ENCODE results near the gene SELPLG. TPM values are rescaled to one million over a fixed set of nuclear protein-coding genes. Genes with fewer than 3 reads are reported as not detected.

The SELPLG gene
- total RNA-seq, 1 donor from 2014 or later: not detected

DNA sequence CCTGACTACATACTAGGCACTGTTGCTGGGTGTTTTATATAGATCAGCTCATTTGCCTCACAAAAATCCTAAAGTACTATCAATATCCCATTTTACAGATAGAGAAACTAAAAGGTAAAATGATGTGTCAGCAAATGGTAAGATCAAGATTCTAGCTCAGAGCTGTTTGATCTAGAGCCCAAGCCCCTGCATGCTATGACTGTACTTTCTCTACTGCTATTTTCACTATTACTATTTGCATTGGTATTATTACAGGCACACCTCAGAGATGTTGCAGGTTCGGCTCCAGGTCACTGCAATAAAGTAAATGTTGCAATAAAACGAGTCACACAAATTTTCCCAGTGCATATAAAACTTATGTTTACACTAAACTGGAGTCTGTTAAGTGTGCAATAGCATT lies 60.4 kb downstream of the SELPLG start:
- Mint-ChIP-seq H3K4me3 (no peak overlapping the region), H3K4me1 (peaks cover 5% of the 10 kb centered on the region), H3K27ac (no peak overlapping the region), H3K27me3 (ENCODE audit: low read depth) (peaks cover 4% of the 10 kb centered on the region), H3K9me3 (no peaks in the 10 kb centered on the region), H3K36me3 (peaks cover 7% of the 10 kb centered on the region)
- TF ChIP-seq, protein P1, sequence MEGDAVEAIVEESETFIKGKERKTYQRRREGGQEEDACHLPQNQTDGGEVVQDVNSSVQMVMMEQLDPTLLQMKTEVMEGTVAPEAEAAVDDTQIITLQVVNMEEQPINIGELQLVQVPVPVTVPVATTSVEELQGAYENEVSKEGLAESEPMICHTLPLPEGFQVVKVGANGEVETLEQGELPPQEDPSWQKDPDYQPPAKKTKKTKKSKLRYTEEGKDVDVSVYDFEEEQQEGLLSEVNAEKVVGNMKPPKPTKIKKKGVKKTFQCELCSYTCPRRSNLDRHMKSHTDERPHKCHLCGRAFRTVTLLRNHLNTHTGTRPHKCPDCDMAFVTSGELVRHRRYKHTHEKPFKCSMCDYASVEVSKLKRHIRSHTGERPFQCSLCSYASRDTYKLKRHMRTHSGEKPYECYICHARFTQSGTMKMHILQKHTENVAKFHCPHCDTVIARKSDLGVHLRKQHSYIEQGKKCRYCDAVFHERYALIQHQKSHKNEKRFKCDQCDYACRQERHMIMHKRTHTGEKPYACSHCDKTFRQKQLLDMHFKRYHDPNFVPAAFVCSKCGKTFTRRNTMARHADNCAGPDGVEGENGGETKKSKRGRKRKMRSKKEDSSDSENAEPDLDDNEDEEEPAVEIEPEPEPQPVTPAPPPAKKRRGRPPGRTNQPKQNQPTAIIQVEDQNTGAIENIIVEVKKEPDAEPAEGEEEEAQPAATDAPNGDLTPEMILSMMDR (IDR thresholded peaks at IDR 0.05; ENCODE audit: unreplicated experiment): no peak
- DNase-seq (ENCODE audit: low spot score in 2 of 2, unreplicated experiment in 2 of 2): no peak

DNA sequence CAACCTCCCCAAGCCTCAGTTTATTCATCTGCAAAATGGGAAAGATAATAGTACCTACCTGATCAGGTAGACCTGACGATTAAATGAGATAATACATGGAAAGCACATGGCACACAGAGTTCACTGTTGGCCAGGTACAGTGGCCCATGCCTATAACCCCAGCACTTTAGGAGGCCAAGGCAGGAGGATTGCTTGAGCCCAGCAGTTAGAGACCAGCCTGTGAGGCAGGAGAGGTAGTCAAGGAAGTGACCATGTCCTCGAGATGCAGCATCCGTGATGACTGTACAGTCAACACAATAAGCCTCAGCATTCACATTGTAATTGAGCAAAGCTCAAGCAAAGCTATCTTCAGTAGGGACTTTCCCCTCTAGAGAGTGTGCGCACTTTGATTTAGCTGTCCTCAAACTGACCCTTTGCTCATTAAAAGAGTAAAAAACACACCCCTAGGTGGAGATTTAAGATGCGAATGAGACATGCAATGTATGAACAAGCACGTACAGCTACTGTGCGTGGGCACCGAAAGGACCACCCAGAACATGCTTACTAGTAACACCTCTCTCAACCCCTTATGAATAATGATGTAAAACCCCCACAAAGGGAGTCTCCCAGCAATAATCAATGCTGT lies 61.4 kb downstream of the SELPLG start:
- peaks cover 5% of the 10 kb centered on the region for H3K4me1 Mint-ChIP-seq
- no peak overlapping the region for H3K27ac Mint-ChIP-seq
- H3K36me3 Mint-ChIP-seq: peaks cover 10% of the 10 kb centered on the region
- DNase-seq (ENCODE audit: low spot score in 2 of 2, unreplicated experiment in 2 of 2): no peak
- H3K9me3 Mint-ChIP-seq: no peaks in the 10 kb centered on the region
- H3K27me3 Mint-ChIP-seq (ENCODE audit: low read depth): peaks cover 4% of the 10 kb centered on the region
- TF ChIP-seq, protein P1 (IDR thresholded peaks at IDR 0.05; ENCODE audit: unreplicated experiment): no peak
- H3K4me3 Mint-ChIP-seq: no peak overlapping the region

Small RNA genes within 50 kb of the gene (microRNA-seq; reads per million reads assigned to microRNA genes)
- not detected for gene MIR4496

Other genes starting within 250 kb of the SELPLG start
- gene FICD, start 118.6 kb downstream of the SELPLG start, total RNA-seq: 2.8 to 3.6 TPM (median 2.9 TPM) in 3 replicates
- gene SART3, start 72.7 kb downstream of the SELPLG start, total RNA-seq: 77.7 to 82.5 TPM (median 77.7 TPM) in 3 replicates
- gene ISCU, start 71.3 kb downstream of the SELPLG start, total RNA-seq: 64.9 to 66.0 TPM (median 65.8 TPM) in 3 replicates
- 37.6 to 43.2 TPM (median 41.2 TPM) in 3 replicates for gene TMEM119, start 35.8 kb downstream of the SELPLG start, total RNA-seq
- gene CORO1C, start 97.6 kb upstream of the SELPLG start, total RNA-seq: 61.8 to 65.3 TPM (median 64.8 TPM) in 3 replicates
- 36.1 to 38.4 TPM (median 37.7 TPM) in 3 replicates for gene SSH1, start 223.7 kb upstream of the SELPLG start, total RNA-seq
- not detected in 3 replicates for gene DAO, start 246.2 kb upstream of the SELPLG start, total RNA-seq

Data from mesothelial cell of epicardium (in vitro differentiated cells).